ENCODE measurements around the gene SLC6A19.
"Not testable (repeated sequence)": the region's sequence is repeated elsewhere in the genome, so short reads cannot be mapped to it uniquely, and the experiment has no call there.

Gene SLC6A19

GRCh38 chr5:1261643-1262042 lies 60.2 kb downstream of the SLC6A19 start:
- DNase-seq (ENCODE audit: low read depth in 2 of 3, low spot score in 2 of 3), result no peak

GRCh38 chr5:1262381-1262780 lies 61.0 kb downstream of the SLC6A19 start:
- no peak for DNase-seq (ENCODE audit: low read depth in 2 of 3, low spot score in 2 of 3)

GRCh38 chr5:1264211-1264610 lies 62.8 kb downstream of the SLC6A19 start:
- DNase-seq (ENCODE audit: low read depth in 2 of 3, low spot score in 2 of 3), result no peak

GRCh38 chr5:1265026-1265425 lies 63.6 kb downstream of the SLC6A19 start:
- no peak for DNase-seq (ENCODE audit: low read depth in 2 of 3, low spot score in 2 of 3)

- no peak for DNase-seq (ENCODE audit: low read depth in 2 of 3, low spot score in 2 of 3)
Observed at GRCh38 chr5:1265461-1266455, 64.4 kb downstream of the SLC6A19 start.

- DNase-seq (ENCODE audit: low read depth in 2 of 3, low spot score in 2 of 3), result no peak
Observed at GRCh38 chr5:1266791-1267190, 65.4 kb downstream of the SLC6A19 start.

GRCh38 chr5:1267464-1267863 lies 66.1 kb downstream of the SLC6A19 start:
- DNase-seq (ENCODE audit: low read depth in 2 of 3, low spot score in 2 of 3), result not testable (repeated sequence)

- DNase-seq (ENCODE audit: low read depth in 2 of 3, low spot score in 2 of 3), result no peak
Observed at GRCh38 chr5:1268056-1268455, 66.7 kb downstream of the SLC6A19 start.

GRCh38 chr5:1268666-1269065 lies 67.3 kb downstream of the SLC6A19 start:
- peak in 1 of 3 experiments; percentile 10 for DNase-seq (ENCODE audit: low read depth in 2 of 3, low spot score in 2 of 3)

- no peak for DNase-seq (ENCODE audit: low read depth in 2 of 3, low spot score in 2 of 3)
Observed at GRCh38 chr5:1270426-1270825, 69.0 kb downstream of the SLC6A19 start.

- DNase-seq (ENCODE audit: low read depth in 2 of 3, low spot score in 2 of 3), result no peak
Observed at GRCh38 chr5:1270933-1271914, 69.8 kb downstream of the SLC6A19 start.

- no peak for DNase-seq (ENCODE audit: low read depth in 2 of 3, low spot score in 2 of 3)
Observed at GRCh38 chr5:1272201-1272600, 70.8 kb downstream of the SLC6A19 start.

- no peak for DNase-seq (ENCODE audit: low read depth in 2 of 3, low spot score in 2 of 3)
Observed at GRCh38 chr5:1273745-1274144, 72.3 kb downstream of the SLC6A19 start.

- DNase-seq (ENCODE audit: low read depth in 2 of 3, low spot score in 2 of 3), result no peak
Observed at GRCh38 chr5:1274471-1274870, 73.1 kb downstream of the SLC6A19 start.
